Upper lobe of right lung (tissue), 1 donor: ENCODE data around the gene DNAJB6. TPM values are rescaled to one million over a fixed set of nuclear protein-coding genes. Genes with fewer than 3 reads are reported as not detected.
A peak's percentile ranks its signal among the peaks of the same experiment; 100 is the strongest.

Source experiments
- ATAC-seq: fragments of 200-7000 bp; cut with Tn5 transposase; one replicate; pipeline ENCODE4 v1.9.1; 2020; ENCODE audit warnings: mild to moderate bottlenecking, moderate library complexity
- DNase-seq: peaks from one replicate; pipeline ENCODE4 v3.0.0-alpha.2; 2020
- H3K27ac ChIP-seq: fragments of 200-600 bp; one replicate; pipeline ENCODE4 v1.8.0; 2022
- H3K27me3 ChIP-seq: fragments of 200-600 bp; one replicate; pipeline ENCODE4 v1.8.0; 2022; ENCODE audit warnings: mild to moderate bottlenecking
- H3K36me3 ChIP-seq: fragments of 200-600 bp; one replicate; pipeline ENCODE4 v1.8.0; 2022
- H3K4me1 ChIP-seq: fragments of 200-600 bp; one replicate; pipeline ENCODE4 v1.8.0; 2022
- H3K4me3 ChIP-seq: fragments of 200-600 bp; one replicate; pipeline ENCODE4 v1.8.0; 2022; ENCODE audit warnings: mild to moderate bottlenecking
- H3K9me3 ChIP-seq: fragments of 200-600 bp; one replicate; pipeline ENCODE4 v1.8.0; 2022
- intact Hi-C: fragments of 100-400 bp; cut with DNase I; formaldehyde crosslinking; loops from one replicate; pipeline ENCODE4 v1.11.0; 2022
- total RNA-seq: library from RNA; stranded (reverse); fragmentation: NEBNext Ultra II Directional; extraction: Animal tissue kit (Norgen Biotek cat#: 25700); gene quantifications from one replicate; pipeline ENCODE4 v1.2.1, GENCODE V29; 2021
- TF ChIP-seq, protein P1 (sequence below): fragments of 200-600 bp; IDR thresholded peaks from one replicate; pipeline ENCODE4 v1.8.0; 2022; ENCODE audit warnings: antibody characterized with exemption
- donor health status: DM: no; HTN: yes; CAD: no; lungs with severe emphysema.

DNAJB6 gene
- total RNA-seq, 1 donor from 2014 or later = 95.8 TPM

DNA sequence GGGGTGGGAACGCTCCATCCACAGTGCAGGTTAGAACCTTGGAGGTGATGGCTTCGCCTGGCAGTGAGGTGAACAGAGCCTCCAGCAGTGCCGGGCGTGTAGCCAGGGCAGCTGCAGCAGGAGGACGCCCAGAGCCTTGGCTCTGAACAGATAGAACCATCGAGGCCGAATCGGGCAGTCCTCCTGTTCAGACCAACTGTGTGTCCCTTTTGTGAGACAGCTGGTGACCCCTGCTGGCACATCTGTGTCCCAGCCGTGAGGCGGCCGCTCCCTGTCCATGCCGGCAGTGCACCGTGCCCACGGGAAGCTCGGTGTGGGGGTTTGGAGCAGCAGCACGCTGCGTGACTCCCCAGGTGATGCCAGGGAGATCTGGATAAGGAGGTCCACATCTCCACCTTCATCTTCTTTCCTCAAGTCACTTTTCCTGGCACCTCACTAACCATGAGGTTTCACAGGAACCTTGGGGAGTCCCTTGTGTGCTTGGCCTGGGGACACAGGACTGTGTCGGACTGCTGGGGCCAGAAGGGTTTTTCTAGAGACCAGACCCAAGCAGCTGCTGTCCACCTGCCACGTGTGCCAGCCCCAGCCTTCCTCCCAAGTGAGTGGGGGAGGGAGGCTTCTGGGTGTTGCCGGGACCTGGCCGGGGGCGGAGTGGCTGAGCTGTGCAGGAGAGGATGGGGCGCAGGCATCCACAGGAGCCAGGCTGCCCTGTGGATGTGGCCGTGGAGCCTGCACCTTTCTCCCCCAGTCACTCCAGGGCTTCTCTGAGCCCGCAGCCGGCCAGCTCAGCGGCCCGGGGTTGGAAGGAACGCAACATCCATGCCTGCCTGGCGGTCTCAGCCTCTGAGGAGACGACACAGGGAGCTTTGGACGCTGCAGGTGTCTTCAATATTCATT lies 69.4 kb downstream of the DNAJB6 start:
- intact Hi-C loops = no loop called here
- no peak for ATAC-seq
- Histone ChIP-seq H3K4me1 (no peaks in the 10 kb centered on the region), H3K27ac (no peak overlapping the region), H3K4me3 (no peak overlapping the region), H3K9me3 (no peaks in the 10 kb centered on the region), H3K36me3 (peaks cover 13% of the 10 kb centered on the region), H3K27me3 (no peaks in the 10 kb centered on the region)
- TF ChIP-seq, protein P1, sequence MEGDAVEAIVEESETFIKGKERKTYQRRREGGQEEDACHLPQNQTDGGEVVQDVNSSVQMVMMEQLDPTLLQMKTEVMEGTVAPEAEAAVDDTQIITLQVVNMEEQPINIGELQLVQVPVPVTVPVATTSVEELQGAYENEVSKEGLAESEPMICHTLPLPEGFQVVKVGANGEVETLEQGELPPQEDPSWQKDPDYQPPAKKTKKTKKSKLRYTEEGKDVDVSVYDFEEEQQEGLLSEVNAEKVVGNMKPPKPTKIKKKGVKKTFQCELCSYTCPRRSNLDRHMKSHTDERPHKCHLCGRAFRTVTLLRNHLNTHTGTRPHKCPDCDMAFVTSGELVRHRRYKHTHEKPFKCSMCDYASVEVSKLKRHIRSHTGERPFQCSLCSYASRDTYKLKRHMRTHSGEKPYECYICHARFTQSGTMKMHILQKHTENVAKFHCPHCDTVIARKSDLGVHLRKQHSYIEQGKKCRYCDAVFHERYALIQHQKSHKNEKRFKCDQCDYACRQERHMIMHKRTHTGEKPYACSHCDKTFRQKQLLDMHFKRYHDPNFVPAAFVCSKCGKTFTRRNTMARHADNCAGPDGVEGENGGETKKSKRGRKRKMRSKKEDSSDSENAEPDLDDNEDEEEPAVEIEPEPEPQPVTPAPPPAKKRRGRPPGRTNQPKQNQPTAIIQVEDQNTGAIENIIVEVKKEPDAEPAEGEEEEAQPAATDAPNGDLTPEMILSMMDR = no peak
- peak; percentile 48 for DNase-seq

DNA sequence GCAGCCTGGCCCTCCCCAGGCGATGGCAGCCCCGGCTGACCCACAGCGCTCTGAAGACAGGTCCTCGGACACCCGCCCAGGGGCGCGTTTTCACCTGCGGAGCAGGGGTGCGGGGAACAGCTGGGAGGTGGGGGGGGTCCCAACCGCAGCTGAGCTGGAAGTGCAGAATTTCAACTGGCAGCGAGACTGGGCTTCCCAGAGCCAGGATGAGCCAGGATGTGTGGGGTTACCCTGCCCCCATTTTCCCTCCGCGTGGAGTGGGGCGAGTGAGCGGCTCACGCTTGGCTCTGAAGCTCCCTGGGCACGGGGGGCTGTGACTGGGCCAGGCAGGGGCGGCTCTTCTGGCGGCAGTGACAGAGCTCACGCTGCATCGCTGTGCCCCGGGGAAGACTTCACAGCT lies 70.2 kb downstream of the DNAJB6 start:
- H3K27me3 ChIP-seq = no peaks in the 10 kb centered on the region
- H3K4me1 ChIP-seq = no peaks in the 10 kb centered on the region
- peaks cover 13% of the 10 kb centered on the region for H3K36me3 ChIP-seq
- peak; percentile 53 for DNase-seq
- TF ChIP-seq, protein P1 = no peak
- intact Hi-C loops = no loop called here
- no peak overlapping the region for H3K4me3 ChIP-seq
- ATAC-seq = no peak
- H3K27ac ChIP-seq = no peak overlapping the region
- H3K9me3 ChIP-seq = no peaks in the 10 kb centered on the region

GRCh38 chr7:157407512-157408257 lies 70.9 kb downstream of the DNAJB6 start:
- DNase-seq (peak; percentile 53), ATAC-seq (no peak)
- Histone ChIP-seq H3K27me3 (no peaks in the 10 kb centered on the region), H3K27ac (no peak overlapping the region), H3K36me3 (peaks cover 13% of the 10 kb centered on the region), H3K4me3 (no peak overlapping the region), H3K9me3 (no peaks in the 10 kb centered on the region), H3K4me1 (no peaks in the 10 kb centered on the region)
- TF ChIP-seq, protein P1 = no peak
- intact Hi-C loops = no loop called here

- DNase-seq = peak; percentile 54
- intact Hi-C loops = no loop called here
Observed at GRCh38 chr7:157408258-157409101, 71.7 kb downstream of the DNAJB6 start.

More at GRCh38 chr7:157408258-157409101, 71.7 kb downstream of the DNAJB6 start:
- H3K4me1 ChIP-seq = no peaks in the 10 kb centered on the region
- peaks cover 13% of the 10 kb centered on the region for H3K36me3 ChIP-seq
- no peak overlapping the region for H3K4me3 ChIP-seq
- H3K9me3 ChIP-seq = no peaks in the 10 kb centered on the region
- TF ChIP-seq, protein P1 = no peak
- H3K27ac ChIP-seq = no peak overlapping the region
- H3K27me3 ChIP-seq = no peaks in the 10 kb centered on the region
- no peak for ATAC-seq
